Measurements from ENCODE around the gene PHKA2. TPM values are rescaled to one million over a fixed set of nuclear protein-coding genes. Genes with fewer than 3 reads are reported as not detected.
A peak's percentile ranks its signal among the peaks of the same experiment; 100 is the strongest.
"Not testable (repeated sequence)": the region's sequence is repeated elsewhere in the genome, so short reads cannot be mapped to it uniquely, and the experiment has no call there.

Gene PHKA2
- total and polyA plus RNA-seq, 9 donors = 12.6 to 27.2 (median 20.0) TPM

- Histone ChIP-seq H3K4me3 (ENCODE audit: low read length) (no peak overlapping the region), H3K9me3 (replicated peaks; ENCODE audit: control insufficient read depth, low read depth, low read length) (no peaks in the 10 kb centered on the region), H3K4me1 (ENCODE audit: control insufficient read depth, insufficient read depth, low read length) (no peaks in the 10 kb centered on the region), H3K36me3 (ENCODE audit: control insufficient read depth, insufficient read depth, low read length) (no peaks in the 10 kb centered on the region), H3K27ac (ENCODE audit: low read length) (no peak overlapping the region), H3K27me3 (ENCODE audit: control insufficient read depth, insufficient read depth, low read length) (peaks cover 8% of the 10 kb centered on the region)
- WGBS (ENCODE audit: insufficient coverage) = 100% methylated on average over 1 of the region's 1 CpG
- no peak for DNase-seq
Measured at GRCh38 chrX:18855919-18856644, 127.8 kb downstream of the PHKA2 start.

- H3K4me1 ChIP-seq (ENCODE audit: control insufficient read depth, insufficient read depth, low read length); H3K36me3 ChIP-seq (ENCODE audit: control insufficient read depth, insufficient read depth, low read length); H3K9me3 ChIP-seq (replicated peaks; ENCODE audit: control insufficient read depth, low read depth, low read length); DNase-seq; H3K27me3 ChIP-seq (ENCODE audit: control insufficient read depth, insufficient read depth, low read length); H3K4me3 ChIP-seq (ENCODE audit: low read length): not testable (repeated sequence)
- H3K27ac ChIP-seq (ENCODE audit: low read length) = peak overlapping the region; percentile 9
- WGBS (ENCODE audit: insufficient coverage) = no CpG with 5 or more reads among the region's 3 CpGs
Measured at GRCh38 chrX:18847901-18848300, 136.0 kb downstream of the PHKA2 start.

Other genes with a start within 250 kb of the PHKA2 start
- gene ADGRG2, start 138.4 kb upstream of the PHKA2 start, total RNA-seq = 16.4 TPM
- 10 to 100 TPM in 3 of 8 donors, 1 to 10 TPM in 5; 2.5 to 31.8 (median 6.7) TPM for gene ADGRG2, start 138.4 kb upstream of the PHKA2 start, polyA plus RNA-seq (ENCODE audit: insufficient read depth in 1 of 8, insufficient read length in 8 of 8, low replicate concordance in 1 of 8)